ENCODE measurements around the gene CRYBG2.

GRCh38 chr1:26293911-26294463 lies 59.9 kb downstream of the CRYBG2 start:
- TF ChIP-seq CTCF (IDR thresholded peaks at IDR 0.05; ENCODE audit: low read length) (no peak), EZH2phosphoT487 (IDR thresholded peaks at IDR 0.05; ENCODE audit: low read length) (no peak), EZH2 (optimal IDR thresholded peaks at IDR 0.05; ENCODE audit: low read depth, low read length) (no peak)
